Uterus (tissue), 4 donors: Measurements from ENCODE around the gene PCDHB11. TPM values are rescaled to one million over a fixed set of nuclear protein-coding genes. Genes with fewer than 3 reads are reported as not detected.

ENCODE experiments used
- DNase-seq, 2 donors: peaks; one replicate each; pipeline ENCODE4 v3.0.0-alpha.2; 2019 to 2020
- H3K27ac ChIP-seq, 2 donors: fragments of 200-600 bp; sonication (generic); 1 replicate in 1 of 2; 2 replicates in 1 of 2; pipeline ENCODE4 v1.5.1; 2016 to 2018
- H3K27me3 ChIP-seq, 2 donors: fragments of 200-600 bp; sonication (generic); one replicate each; pipeline ENCODE4 v1.5.1; 2018 to 2019; ENCODE audit warnings: control low read depth in 1 of 2
- H3K36me3 ChIP-seq, 2 donors: fragments of 200-600 bp; sonication (generic); one replicate each; pipeline ENCODE4 v1.5.1; 2019; ENCODE audit warnings: control low read depth in 1 of 2
- H3K4me1 ChIP-seq, 2 donors: fragments of 200-600 bp; sonication (generic); one replicate each; pipeline ENCODE4 v1.5.1; 2018 to 2019; ENCODE audit warnings: control low read depth in 1 of 2
- H3K4me3 ChIP-seq, 2 donors: fragments of 200-600 bp; sonication (generic); 1 replicate in 1 of 2; 2 replicates in 1 of 2; pipeline ENCODE4 v1.5.1; 2018 to 2019; ENCODE audit warnings: mild to moderate bottlenecking in 1 of 2
- H3K9me3 ChIP-seq, 2 donors: fragments of 200-600 bp; sonication (generic); one replicate each; pipeline ENCODE4 v1.5.1; 2019; ENCODE audit warnings: control low read depth in 1 of 2
- POLR2A ChIP-seq, 2 donors: fragments of 450-650 bp; IDR thresholded peaks; one replicate each; pipeline ENCODE4 v1.6.1; 2016; ENCODE audit warnings: antibody characterized with exemption in 2 of 2, mild to moderate bottlenecking in 1 of 2, moderate library complexity in 1 of 2
- intact Hi-C: fragments of 100-400 bp; cut with DNase I; formaldehyde crosslinking; loops from one replicate; pipeline ENCODE4 v1.15.1; 2023; ENCODE audit warnings: low total_unique reads
- total RNA-seq, 4 donors: library from RNA; depleted of rRNA in 3 of 4; stranded (reverse); fragments of >200 nt in 3 of 4; gene quantifications; one replicate each; pipeline versions ENCODE4 v1.1.0 to v1.2.4, GENCODE V29; 2014 to 2023
- TF ChIP-seq, protein P1 (sequence below), 4 experiments: fragments of 200-600 bp in 2 of 4; fragments of 450-650 bp in 2 of 4; sonication (generic) in 2 of 4; IDR thresholded peaks; one replicate each; pipeline ENCODE4 v1.5.1; 2016 to 2019; ENCODE audit warnings: antibody characterized with exemption in 4 of 4, mild to moderate bottlenecking in 2 of 4, moderate library complexity in 1 of 4
- donor health status: DM: yes; HTN: yes; CAD: no.

Gene PCDHB11
- total RNA-seq, 4 donors from 2014 or later, result 2.4 to 9.8 (median 6.9) TPM

GRCh38 chr5:141250576-141250975 lies 51.1 kb downstream of the PCDHB11 start:
- Histone ChIP-seq H3K9me3 (peaks cover 0 to 96% of the 10 kb centered on the region in 2 donors), H3K27me3 (no peaks in the 10 kb centered on the region), H3K4me1 (no peaks in the 10 kb centered on the region), H3K36me3 (no peaks in the 10 kb centered on the region), H3K27ac (no peak overlapping the region), H3K4me3 (no peak overlapping the region)
- DNase-seq, result no peak
- TF ChIP-seq, protein P1, sequence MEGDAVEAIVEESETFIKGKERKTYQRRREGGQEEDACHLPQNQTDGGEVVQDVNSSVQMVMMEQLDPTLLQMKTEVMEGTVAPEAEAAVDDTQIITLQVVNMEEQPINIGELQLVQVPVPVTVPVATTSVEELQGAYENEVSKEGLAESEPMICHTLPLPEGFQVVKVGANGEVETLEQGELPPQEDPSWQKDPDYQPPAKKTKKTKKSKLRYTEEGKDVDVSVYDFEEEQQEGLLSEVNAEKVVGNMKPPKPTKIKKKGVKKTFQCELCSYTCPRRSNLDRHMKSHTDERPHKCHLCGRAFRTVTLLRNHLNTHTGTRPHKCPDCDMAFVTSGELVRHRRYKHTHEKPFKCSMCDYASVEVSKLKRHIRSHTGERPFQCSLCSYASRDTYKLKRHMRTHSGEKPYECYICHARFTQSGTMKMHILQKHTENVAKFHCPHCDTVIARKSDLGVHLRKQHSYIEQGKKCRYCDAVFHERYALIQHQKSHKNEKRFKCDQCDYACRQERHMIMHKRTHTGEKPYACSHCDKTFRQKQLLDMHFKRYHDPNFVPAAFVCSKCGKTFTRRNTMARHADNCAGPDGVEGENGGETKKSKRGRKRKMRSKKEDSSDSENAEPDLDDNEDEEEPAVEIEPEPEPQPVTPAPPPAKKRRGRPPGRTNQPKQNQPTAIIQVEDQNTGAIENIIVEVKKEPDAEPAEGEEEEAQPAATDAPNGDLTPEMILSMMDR (IDR thresholded peaks at IDR 0.05), result no peak
- TF ChIP-seq POLR2A (IDR thresholded peaks at IDR 0.05), result no peak
- intact Hi-C loops, result no loop called here

Other genes with a start within 250 kb of the PCDHB11 start
- gene PCDHAC2, start 233.2 kb upstream of the PCDHB11 start, total RNA-seq, result 1 to 10 TPM in 2 of 4 donors, under 1 TPM in 2; under 0.01 to 7.1 (median 1.1) TPM
- under 1 TPM in 1 of 4 donors, not detected in 3; 0.28 TPM for gene PCDHB1, start 148.3 kb upstream of the PCDHB11 start, total RNA-seq
- 1 to 10 TPM in 3 of 4 donors, not detected in 1; 2.3 to 8.4 (median 4.9) TPM for gene PCDHB2, start 105.0 kb upstream of the PCDHB11 start, total RNA-seq
- gene PCDHB3, start 99.2 kb upstream of the PCDHB11 start, total RNA-seq, result 1 to 10 TPM; 1.0 to 6.9 (median 2.8) TPM
- gene PCDHB4, start 77.8 kb upstream of the PCDHB11 start, total RNA-seq, result 10 to 100 TPM in 1 of 4 donors, 1 to 10 TPM in 2, under 1 TPM in 1; 0.59 to 10.5 (median 6.0) TPM
- 10 to 100 TPM in 3 of 4 donors, 1 to 10 TPM in 1; 1.2 to 16.4 (median 12.6) TPM for gene PCDHB5, start 64.4 kb upstream of the PCDHB11 start, total RNA-seq
- gene PCDHB6, start 49.6 kb upstream of the PCDHB11 start, total RNA-seq, result 1 to 10 TPM in 3 of 4 donors, under 1 TPM in 1; 0.51 to 4.2 (median 1.7) TPM
- 1 to 10 TPM in 3 of 4 donors, under 1 TPM in 1; 0.51 to 8.0 (median 5.7) TPM for gene PCDHB7, start 27.0 kb upstream of the PCDHB11 start, total RNA-seq
- gene PCDHB8, start 21.8 kb upstream of the PCDHB11 start, total RNA-seq, result 1 to 10 TPM in 2 of 4 donors, under 1 TPM in 2; under 0.01 to 5.4 (median 2.1) TPM
- 10 to 100 TPM in 1 of 4 donors, 1 to 10 TPM in 3; 3.8 to 10.2 (median 5.0) TPM for gene PCDHB16, start 17.2 kb upstream of the PCDHB11 start, total RNA-seq
- gene PCDHB9, start 12.5 kb upstream of the PCDHB11 start, total RNA-seq, result 1 to 10 TPM; 1.8 to 5.5 (median 4.8) TPM
- gene PCDHB10, start 7.3 kb upstream of the PCDHB11 start, total RNA-seq, result 1 to 10 TPM; 2.6 to 8.3 (median 4.7) TPM
- gene PCDHB12, start 9.1 kb downstream of the PCDHB11 start, total RNA-seq, result 10 to 100 TPM in 1 of 4 donors, 1 to 10 TPM in 2, under 1 TPM in 1; 0.88 to 20.5 (median 9.1) TPM
- gene PCDHB13, start 14.3 kb downstream of the PCDHB11 start, total RNA-seq, result 10 to 100 TPM in 1 of 4 donors, 1 to 10 TPM in 3; 6.2 to 26.1 (median 8.5) TPM
- gene PCDHB14, start 23.7 kb downstream of the PCDHB11 start, total RNA-seq, result 10 to 100 TPM in 2 of 4 donors, 1 to 10 TPM in 2; 3.6 to 14.7 (median 9.3) TPM
- gene PCDHB15, start 45.8 kb downstream of the PCDHB11 start, total RNA-seq, result 10 to 100 TPM in 3 of 4 donors, 1 to 10 TPM in 1; 5.0 to 17.8 (median 12.1) TPM
- gene SLC25A2, start 104.4 kb downstream of the PCDHB11 start, total RNA-seq, result 1 to 10 TPM in 2 of 4 donors, under 1 TPM in 1, not detected in 1; 0.28 to 2.4 (median 2.3) TPM
- 100 to 1,000 TPM in 2 of 4 donors, 10 to 100 TPM in 2; 76.1 to 121 (median 98.0) TPM for gene TAF7, start 121.2 kb downstream of the PCDHB11 start, total RNA-seq
- gene PCDHGA1, start 130.9 kb downstream of the PCDHB11 start, total RNA-seq, result 1 to 10 TPM in 2 of 4 donors, under 1 TPM in 2; under 0.01 to 3.3 (median 1.5) TPM
- gene PCDHGA2, start 139.1 kb downstream of the PCDHB11 start, total RNA-seq, result 10 to 100 TPM in 2 of 4 donors, 1 to 10 TPM in 2; 3.2 to 11.6 (median 9.3) TPM
- gene PCDHGA3, start 144.2 kb downstream of the PCDHB11 start, total RNA-seq, result 1 to 10 TPM in 3 of 4 donors, under 1 TPM in 1; 0.51 to 8.2 (median 5.6) TPM
- gene PCDHGB1, start 150.5 kb downstream of the PCDHB11 start, total RNA-seq, result 1 to 10 TPM in 3 of 4 donors, not detected in 1; 4.4 to 7.4 (median 6.9) TPM
- gene PCDHGA4, start 155.4 kb downstream of the PCDHB11 start, total RNA-seq, result 10 to 100 TPM in 1 of 4 donors, 1 to 10 TPM in 2, under 1 TPM in 1; 0.59 to 16.1 (median 8.7) TPM
- 10 to 100 TPM in 2 of 4 donors, 1 to 10 TPM in 1, under 1 TPM in 1; 0.59 to 17.9 (median 8.7) TPM for gene PCDHGB2, start 160.4 kb downstream of the PCDHB11 start, total RNA-seq
- 10 to 100 TPM in 3 of 4 donors, 1 to 10 TPM in 1; 1.8 to 11.5 (median 11.2) TPM for gene PCDHGA5, start 164.5 kb downstream of the PCDHB11 start, total RNA-seq
- 10 to 100 TPM in 2 of 4 donors, 1 to 10 TPM in 1, under 1 TPM in 1; 0.59 to 14.1 (median 8.1) TPM for gene PCDHGB3, start 170.6 kb downstream of the PCDHB11 start, total RNA-seq
- 10 to 100 TPM in 3 of 4 donors, 1 to 10 TPM in 1; 4.4 to 16.6 (median 14.3) TPM for gene PCDHGA6, start 174.3 kb downstream of the PCDHB11 start, total RNA-seq
- gene PCDHGA7, start 183.1 kb downstream of the PCDHB11 start, total RNA-seq, result 10 to 100 TPM in 3 of 4 donors, 1 to 10 TPM in 1; 10.0 to 14.1 (median 11.8) TPM
- 10 to 100 TPM in 3 of 4 donors, 1 to 10 TPM in 1; 8.2 to 17.1 (median 14.9) TPM for gene PCDHGB4, start 188.1 kb downstream of the PCDHB11 start, total RNA-seq
- 1 to 10 TPM in 3 of 4 donors, under 1 TPM in 1; 0.59 to 9.0 (median 5.1) TPM for gene PCDHGA8, start 193.0 kb downstream of the PCDHB11 start, total RNA-seq
- 10 to 100 TPM in 3 of 4 donors, 1 to 10 TPM in 1; 10.0 to 33.6 (median 20.6) TPM for gene PCDHGB5, start 198.3 kb downstream of the PCDHB11 start, total RNA-seq
- gene PCDHGA9, start 203.2 kb downstream of the PCDHB11 start, total RNA-seq, result 10 to 100 TPM; 11.8 to 18.7 (median 16.7) TPM
- gene PCDHGB6, start 208.4 kb downstream of the PCDHB11 start, total RNA-seq, result 10 to 100 TPM in 2 of 4 donors, 1 to 10 TPM in 2; 3.1 to 21.1 (median 11.5) TPM
- gene PCDHGA10, start 213.4 kb downstream of the PCDHB11 start, total RNA-seq, result 10 to 100 TPM in 1 of 4 donors, 1 to 10 TPM in 3; 2.4 to 11.2 (median 6.6) TPM
- 10 to 100 TPM in 3 of 4 donors, 1 to 10 TPM in 1; 7.1 to 27.6 (median 18.1) TPM for gene PCDHGB7, start 218.1 kb downstream of the PCDHB11 start, total RNA-seq
- 10 to 100 TPM in 3 of 4 donors, 1 to 10 TPM in 1; 9.4 to 13.2 (median 12.0) TPM for gene PCDHGA11, start 221.4 kb downstream of the PCDHB11 start, total RNA-seq
- 10 to 100 TPM in 3 of 4 donors, 1 to 10 TPM in 1; 2.9 to 22.0 (median 14.5) TPM for gene PCDHGA12, start 230.9 kb downstream of the PCDHB11 start, total RNA-seq